NCI-H1694 treated with DMSO at 0.1 percent for 48 hours (cell line): Measurements from ENCODE around the gene SLC10A1.
A peak's percentile ranks its signal among the peaks of the same experiment; 100 is the strongest.
"Not testable (repeated sequence)": the region's sequence is repeated elsewhere in the genome, so short reads cannot be mapped to it uniquely, and the experiment has no call there.

Source experiments
- DNase-seq: peaks from one replicate; lab custom pipeline; 2025; lab: John Stamatoyannopoulos, UW

Gene SLC10A1

DNA sequence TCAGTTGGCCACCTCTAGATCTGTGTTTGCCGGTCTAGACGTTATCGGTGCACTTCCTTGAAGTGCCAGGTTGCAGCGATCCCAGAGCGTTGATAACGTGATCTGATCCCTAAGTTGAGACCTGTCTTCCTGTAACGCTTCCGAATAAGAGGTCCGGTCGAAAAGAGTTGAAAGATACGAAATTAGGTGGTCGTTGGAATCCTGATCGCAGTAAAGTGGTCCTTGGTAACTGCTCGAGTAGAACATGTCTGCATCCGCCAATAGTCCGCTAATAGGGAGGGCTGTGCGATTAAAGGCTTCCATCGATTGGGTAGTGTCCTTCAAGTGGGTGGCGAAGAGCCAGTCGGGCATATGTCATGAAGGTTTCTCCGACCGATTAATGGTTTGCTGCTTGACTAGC lies 27.4 kb downstream of the SLC10A1 start:
- DNase-seq: no peak

DNA sequence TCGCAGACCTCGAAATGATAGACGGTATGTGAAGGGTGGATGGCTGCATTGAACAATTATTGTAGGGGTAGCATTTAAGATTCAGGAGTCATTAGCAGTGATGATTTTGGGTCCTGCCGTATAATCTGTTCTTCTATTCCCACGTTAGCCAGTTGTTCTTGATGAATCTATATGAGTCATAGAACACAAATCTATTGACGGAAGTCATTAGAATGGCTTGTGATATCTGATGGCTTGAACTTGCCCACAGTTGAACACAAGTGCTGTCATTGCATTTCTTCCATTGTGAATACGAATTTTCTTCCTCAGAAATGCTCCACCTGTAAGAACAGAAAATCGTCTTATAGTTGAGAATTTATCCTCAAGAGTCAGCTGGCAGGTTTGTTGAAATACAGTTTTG lies 28.2 kb downstream of the SLC10A1 start:
- no peak for DNase-seq

DNA sequence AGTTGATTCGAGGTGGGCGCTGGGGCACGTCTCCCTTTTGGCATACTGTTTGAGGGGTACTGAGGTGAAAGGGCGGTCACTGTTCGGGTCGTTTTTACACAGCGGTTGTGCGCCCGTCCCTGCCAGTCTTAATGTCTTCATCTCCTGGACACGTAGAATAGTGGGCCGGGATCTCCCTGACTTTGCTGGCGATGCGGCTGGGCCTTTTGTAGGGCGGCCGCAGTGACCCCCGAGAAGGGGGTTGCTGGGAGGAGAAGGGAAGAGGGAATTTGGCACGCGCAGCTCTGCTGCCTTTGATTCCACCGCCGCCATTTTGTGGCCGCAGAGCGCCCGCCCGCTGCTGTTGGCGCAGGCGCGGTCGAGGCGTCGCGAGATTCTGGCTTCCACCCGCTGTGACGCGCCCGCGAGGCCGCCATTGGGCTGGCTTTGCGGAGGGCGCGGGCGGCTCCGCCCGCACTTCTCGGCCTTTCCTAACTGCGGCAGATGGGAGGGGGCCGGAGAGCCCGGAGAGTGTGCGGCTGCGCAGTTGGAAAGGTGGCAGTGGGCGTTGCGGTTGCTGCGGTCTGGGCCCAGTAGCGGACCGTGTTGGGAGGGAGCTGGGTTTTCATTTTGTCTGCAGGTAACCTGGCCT lies 29.6 kb downstream of the SLC10A1 start:
- peak; percentile 88 for DNase-seq

DNA sequence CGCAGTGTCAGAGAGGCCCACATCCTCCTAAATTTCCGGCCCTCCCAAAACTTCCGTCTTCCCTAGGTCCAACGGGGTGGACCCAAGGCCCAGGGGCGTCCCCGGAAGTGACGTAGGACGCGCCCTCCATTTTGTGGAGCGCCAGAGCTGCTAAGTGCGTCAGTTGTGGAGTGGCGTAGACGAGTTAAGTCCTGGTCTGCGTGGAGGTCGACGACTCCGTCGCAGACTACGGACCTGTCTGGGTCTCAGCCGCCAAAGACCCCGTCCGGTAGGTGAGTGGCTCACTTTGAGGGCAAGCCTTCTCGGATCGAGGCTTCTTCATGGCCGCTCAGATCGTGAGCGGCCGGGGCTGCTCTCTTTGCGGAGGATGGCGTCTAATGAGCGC lies 30.1 kb downstream of the SLC10A1 start, which contains the start of gene SRSF5:
SRSF5 (plus strand) TSS at position 159 of the 385 bp plus-strand sequence. CDS start 1,015 bp downstream, outside the sequence.
- peak; percentile 92 for DNase-seq

DNA sequence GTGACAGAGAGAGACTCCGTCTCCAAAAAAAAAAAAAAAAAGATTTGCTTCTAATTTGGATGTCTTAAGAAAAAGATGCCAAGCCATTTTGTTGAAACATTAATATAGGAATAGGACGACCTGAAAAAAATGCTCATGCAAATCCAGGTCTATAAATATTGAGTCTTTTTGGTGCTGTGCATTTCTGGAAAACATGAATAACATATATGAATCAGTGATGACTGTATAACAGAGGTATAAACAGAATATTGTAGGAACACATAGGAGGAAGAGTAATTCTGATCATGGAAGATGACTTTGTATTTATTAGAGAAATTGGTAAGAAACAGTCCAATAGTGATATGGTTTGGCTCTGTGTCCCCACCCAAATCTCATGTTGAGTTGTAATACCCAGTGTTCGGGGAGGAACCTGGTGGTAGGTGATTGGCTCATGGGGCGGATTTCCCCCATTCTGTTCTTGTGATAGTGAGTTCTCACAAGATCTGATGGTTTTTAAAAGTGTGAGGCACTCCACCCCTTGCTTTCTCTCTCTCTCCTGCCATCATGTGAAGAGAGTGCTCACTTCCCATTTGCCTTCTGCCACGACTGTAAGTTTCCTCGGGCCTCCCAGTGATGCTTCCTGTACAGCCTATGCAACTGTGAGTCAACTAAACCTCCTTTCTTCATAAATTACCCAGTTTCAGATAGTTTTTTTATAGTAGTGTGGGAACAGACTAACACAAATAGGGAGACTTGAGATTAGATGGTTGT lies 33.1 kb downstream of the SLC10A1 start:
- DNase-seq: no peak

DNA sequence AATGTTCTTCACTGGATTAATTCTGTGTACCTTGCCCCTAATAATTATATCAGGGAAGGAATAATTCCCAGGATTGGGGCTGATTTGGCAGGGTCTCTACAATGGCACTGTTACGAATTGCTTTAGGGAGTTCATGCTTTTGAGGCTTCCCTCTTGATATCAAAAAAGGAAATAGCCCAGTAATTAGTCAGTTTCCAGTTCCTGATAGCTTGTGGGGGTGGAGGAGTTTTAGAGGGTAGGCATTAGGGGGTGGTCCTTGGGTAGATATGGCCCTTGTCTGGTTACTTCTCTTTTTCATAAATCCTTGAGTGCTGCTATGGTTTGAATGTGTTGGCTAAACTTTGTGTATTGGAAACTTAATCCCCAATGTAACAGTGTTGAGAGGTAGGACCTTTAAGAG lies 36.2 kb downstream of the SLC10A1 start:
- DNase-seq: no peak

DNA sequence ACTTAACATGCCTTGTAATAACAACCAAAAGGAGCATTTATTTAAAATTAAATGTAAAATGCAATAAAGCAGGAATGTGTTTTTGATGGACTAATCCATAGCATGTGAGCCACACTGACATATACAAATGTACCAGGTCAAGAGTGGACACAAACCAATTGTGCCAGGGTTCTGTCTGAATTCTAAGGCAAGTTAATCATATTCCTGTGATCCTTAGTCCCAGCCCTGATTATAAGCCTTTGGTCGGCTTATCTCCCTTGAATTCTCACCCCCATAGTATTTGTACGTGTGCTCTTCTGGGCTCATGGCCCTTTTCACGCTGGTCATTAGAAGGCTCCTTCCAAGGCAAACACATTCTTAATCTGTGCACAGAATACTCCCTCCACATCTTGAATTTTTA lies 40.7 kb downstream of the SLC10A1 start:
- no peak for DNase-seq

DNA sequence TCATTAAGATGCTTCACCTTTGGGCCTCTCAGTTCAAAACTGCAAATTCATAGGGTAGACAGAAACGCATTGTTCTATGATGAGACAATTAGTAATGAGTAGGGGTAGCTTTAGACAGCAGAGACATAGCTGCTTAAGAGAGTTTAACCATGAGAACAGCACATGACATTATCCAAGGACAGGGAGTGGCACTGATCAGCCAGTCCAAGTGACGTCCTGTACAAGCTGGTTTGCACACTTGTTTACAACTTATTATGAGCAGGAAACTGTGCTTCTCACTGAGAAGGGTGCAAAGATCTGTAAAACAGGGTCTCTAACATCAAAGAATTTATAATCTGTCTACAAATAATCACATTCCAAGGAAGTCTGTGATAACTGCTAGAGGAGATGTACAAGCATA lies 41.3 kb downstream of the SLC10A1 start:
- DNase-seq: no peak

DNA sequence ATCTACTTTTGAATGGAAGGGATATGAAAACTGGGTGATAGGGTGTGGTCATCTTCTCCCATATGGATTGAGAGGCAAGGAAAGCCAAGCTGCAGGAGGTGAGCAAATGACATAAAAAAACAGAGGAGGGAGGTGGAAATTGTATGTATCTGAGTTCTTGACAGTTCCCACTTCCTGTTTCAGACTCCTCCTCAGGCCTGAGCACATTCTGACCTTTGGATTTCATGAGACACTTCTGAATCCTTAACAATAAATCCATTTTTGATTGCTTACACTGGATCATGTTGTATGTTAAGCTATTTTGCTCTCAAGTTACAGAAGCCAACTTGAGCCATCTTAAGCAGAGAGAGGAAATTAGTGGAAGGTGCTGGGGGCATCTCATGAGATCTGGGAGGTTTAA lies 41.7 kb downstream of the SLC10A1 start:
- no peak for DNase-seq

DNA sequence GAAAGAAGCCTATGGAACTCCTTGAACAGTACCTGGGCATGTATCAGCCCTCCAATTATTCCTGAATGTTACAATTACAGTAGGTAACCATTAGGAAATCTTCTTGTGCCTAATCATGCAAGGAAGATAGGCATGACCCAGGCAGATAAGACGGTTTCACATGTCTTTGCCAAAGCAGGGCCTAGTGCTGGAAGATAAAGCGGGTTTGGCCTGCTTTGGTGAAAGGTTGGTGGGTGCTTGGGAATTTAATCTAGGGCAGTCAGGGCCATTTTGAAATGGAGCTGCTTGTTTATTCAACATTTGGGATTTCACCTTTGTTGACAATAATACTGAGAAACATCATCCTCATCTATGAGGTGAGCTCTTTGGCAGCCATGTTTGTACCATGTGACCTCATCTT lies 42.6 kb downstream of the SLC10A1 start:
- no peak for DNase-seq

DNA sequence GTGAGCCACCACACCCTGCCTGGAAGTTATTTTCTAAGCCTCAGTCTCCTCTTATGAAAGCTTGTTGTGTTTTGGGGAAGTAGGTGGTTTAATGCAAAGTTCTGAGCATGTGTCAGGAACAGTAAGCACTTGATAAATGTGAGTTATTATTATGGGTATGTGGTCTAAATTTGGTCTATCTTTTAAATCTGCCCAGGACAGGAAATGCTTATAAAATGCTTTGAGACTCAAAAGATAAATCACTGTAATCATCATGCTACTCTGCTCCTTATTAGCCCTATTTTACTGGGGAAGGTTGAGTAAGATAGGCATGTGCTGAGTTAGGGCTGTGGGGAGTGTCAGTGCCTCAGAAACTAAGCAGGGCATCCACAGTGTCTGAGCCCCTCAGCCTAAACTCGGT lies 43.2 kb downstream of the SLC10A1 start:
- DNase-seq: no peak

DNA sequence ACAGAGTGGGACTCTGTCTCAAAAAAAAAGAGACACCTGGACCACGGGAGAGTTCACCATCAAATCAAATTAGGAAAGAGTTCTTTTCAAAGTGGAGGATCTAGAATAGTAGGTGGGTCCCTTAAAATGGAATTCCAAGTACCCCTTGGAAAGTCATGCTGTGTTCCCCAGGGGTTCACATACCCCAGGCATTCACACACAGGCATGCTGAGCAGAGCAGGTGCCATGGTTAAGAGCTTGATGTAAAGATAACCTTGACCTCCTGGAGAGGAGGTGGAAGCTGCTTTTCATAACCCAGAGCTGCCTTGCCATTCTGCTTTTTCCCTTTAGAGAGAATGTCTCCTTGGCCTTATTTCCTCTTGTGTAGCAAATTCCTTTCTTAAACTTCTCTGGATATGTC lies 44.3 kb downstream of the SLC10A1 start:
- DNase-seq: no peak

DNA sequence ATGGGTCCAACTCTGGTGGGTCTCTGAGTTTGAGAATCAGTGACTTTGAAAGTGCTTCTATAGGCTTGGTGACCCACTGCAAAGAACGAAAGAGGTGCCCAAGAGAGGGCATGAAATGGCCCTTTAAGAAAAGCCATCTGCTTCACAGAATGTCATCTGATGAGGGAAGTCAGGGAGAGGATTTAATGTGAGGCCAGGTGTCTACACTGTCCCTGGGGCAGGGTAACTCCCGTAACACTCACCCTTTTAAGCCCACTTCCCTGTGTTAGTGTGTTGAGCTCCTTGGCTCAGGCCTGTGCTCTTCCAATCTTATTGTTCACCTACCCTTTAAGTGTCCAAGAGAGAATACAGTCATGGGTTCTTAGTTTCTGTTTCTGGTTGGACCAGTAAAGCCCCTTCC lies 46.5 kb downstream of the SLC10A1 start:
- no peak for DNase-seq

DNA sequence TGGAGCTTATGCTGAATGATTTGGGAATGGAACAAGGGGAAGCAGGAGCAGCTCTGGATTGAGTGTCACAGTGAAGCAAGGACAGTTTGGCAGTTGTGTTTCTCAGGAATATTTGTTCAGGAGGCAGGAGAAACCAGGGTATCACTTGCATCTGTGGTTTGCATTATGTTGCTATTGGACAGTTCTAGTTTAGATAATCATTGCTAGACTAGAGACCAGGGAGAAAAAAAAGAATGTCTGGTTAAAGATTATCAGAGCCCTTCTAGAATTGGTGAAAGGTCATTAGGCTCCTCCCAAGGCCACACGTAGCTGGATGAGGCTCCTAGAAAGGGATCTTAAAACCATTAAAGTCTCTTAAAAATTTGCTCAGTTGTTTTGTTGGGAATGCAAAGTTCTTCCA lies 47.1 kb downstream of the SLC10A1 start:
- DNase-seq: no peak

DNA sequence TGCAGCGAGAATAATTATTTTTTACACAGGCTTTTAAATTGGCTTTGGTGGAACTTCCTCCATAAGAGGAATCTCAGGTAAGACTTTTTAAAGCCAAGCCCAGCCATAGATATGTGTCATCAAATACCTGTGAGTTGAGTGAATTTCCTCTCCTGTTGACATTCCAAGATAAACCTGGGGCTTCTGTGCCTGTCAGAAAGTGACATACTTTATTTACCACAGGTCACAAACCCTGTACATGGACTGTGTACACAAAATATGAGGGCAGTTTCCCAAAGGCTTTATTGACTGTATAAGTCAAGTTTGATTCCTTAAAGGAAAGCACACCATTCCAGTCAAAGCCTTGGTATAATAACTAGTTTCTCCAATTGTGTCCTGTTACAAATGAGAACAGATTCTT lies 56.0 kb downstream of the SLC10A1 start:
- no peak for DNase-seq

DNA sequence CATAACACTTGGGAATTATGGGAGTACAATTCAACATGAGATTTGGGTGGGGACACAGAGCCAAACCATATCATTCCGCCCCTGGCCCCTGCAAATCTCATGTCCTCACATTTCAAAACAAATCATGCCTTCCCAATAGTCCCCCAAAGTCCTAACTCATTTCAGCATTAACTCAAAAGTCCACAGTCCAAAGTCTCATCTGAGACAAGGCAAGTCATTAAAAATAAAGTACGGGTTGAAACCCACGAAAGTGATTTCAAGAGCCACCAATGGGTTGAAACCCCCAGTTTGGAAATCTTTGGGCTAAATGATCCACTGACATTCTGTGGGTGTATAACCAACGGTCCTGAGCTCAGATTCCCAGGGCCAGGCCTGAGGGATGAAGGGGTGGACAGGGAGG lies 60.6 kb downstream of the SLC10A1 start:
- DNase-seq: not testable (repeated sequence)

DNA sequence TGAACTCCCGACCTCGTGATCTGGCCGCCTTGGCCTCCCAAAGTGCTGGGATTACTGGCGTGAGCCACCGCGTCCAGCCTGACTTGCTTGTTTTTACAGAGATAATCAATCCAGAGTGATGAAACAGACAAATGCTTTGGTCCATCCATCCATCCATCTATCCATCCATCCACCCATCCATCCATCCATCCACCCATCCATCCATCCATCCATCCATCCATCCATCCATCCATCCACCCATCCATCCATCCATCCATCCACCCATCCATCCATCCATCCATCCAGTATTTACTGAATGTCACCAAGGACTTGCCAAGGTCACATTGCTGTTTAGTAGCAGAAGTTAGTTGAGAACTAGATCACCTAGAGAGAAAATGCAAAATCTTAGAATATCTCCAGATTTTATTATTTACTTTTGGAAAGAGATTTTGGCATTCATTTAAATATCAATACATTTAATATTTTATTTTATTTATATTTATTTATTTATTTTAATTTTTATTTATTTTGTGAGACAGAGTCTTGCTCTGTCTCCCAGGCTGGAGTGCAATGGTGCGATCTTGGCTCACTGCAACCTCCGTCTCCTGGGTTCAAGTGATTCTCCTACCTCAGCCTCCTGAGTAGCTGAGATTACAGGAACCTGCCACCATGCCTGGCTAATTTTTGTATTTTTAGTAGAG lies 65.0 kb downstream of the SLC10A1 start:
- not testable (repeated sequence) for DNase-seq

DNA sequence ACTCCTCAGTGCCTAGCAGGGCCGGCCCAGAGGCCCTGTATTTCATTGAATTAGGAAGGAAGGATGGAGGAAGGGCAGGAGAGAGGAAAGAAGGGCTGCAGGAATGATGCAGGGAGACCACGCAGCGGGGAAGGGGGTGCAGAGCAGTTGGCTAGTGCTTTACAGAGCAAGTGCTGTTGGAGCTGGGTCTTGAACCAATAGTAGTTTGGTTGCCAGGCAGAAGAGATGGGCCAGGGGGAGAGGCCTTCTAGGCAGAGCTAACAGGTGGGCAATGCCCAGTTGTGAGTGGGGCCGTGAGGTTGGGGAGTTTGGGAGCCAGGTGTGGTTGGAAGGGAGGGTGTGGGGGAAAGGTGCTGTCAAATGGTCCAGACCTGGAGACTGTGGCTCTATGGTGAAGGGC lies 69.2 kb downstream of the SLC10A1 start:
- DNase-seq: no peak

DNA sequence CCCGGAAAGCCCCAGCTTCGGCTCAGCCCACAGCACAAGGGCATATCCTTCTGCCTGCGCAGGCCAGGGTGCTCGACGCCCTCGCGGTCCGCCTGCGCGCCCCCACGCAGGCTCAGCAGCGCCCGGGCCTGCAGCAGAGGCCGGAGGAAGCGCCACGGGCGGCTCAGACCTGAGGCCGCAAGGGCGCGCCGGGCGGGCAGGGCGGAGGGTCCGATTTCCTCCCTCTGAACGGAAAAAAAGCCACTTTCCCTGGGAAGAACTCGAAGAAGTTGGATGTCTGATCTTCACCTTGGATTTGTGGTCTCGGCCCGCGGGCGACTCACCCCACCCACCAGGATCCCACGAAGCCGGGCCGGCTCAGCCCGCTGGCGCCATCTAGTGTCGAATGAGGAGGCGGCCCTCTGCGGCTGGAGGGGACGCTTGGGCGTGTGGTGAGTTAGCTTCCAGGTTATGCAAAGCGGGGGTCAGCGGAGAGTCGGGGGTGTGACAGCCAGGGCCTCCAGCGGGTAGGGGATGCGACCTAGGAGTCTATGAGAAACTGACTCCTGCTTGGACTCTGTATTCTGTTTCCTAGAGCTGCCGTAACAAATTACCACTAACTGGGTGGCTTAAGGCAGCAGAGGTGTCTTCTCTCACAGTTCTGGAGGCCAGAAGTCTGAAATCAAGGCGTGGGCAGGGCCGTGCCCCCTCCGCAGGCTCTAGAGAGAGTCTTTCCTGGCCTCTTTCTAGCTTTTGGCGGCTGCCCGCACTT lies 70.1 kb downstream of the SLC10A1 start:
- DNase-seq: peak; percentile 68
